GM21447 (cell line): ENCODE measurements around the gene C16orf74.

ENCODE experiments used
- ATAC-seq: cut with Tn5 transposase; IDR thresholded peaks from one replicate; pipeline ENCODE4 v1.9.1; 2021; ENCODE audit not compliant: unreplicated experiment

The C16orf74 gene

GRCh38 chr16:85659805-85660511 is 90.9 kb downstream of the C16orf74 start:
- ATAC-seq: no peak

GRCh38 chr16:85659336-85659735 is 91.6 kb downstream of the C16orf74 start:
- no peak for ATAC-seq

DNA sequence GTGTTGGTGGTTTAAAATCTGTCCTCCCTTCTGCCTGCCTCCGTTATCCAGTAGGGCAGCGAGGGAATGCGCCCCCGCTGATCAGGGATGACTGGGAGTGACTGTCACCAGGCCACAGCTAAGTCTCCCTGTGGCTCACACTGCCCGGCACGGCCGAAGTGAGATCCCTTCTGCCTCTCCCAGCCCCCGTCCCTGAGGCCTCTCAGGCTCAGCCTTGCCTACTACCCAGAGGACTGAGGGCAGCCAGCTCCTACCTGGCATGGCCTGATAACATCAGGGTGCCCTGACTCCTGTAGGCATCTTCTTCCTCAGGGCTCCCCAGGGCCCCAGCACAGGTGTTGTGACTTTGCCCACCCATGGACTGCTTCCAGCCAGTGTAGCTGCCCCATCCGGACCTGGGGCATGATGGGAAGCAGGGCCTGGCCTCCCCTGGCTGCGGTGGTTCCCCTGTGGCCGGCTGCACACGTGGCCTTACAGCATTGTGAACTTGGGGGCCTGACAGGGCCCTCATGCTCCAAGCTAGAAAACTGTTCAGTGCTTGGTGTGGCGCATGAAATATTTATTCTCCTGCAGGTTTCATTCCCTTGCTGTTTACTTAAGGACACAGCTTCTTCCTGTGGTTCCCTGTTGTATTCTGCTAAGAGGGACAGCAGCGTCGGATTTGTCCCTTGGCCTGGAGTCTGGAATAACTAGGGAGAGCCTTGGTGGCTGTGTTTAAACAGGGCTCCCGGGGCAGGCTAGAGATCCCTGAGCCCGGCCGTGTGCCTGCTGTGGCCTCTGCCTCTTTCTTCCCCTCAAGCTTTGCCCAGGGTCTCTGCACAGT is 92.2 kb downstream of the C16orf74 start:
- ATAC-seq: no peak

DNA sequence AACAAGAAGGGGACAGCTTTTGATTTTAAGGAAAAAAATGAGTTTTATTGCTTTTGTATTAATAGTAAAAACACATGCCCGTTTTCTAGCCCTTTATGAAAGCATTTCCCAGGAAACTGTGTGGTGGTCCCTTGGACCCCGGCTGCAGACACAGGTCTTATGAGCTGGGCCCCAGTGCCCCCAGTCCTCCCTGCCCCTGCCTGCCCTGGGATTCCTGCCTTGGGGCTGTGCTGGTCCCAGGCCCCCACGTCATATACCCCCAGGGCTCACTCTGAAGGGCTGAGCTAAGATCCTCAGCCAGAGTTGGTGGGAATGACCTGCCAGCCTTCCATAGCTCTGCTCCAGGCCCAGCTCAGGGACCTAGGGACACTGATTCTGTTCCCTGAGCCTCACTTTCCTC is 92.9 kb downstream of the C16orf74 start:
- ATAC-seq: no peak
